GM19193 (cell line): Measurements from ENCODE around the gene TLCD4.

Experiments used
- POLR2A ChIP-seq: IDR thresholded peaks from 4 replicates; pipeline ENCODE4 v1.6.1; 2011; ENCODE audit not compliant: insufficient read depth, insufficient read length; ENCODE audit errors: extremely low read depth

Gene TLCD4

GRCh38 chr1:95089650-95090287 lies 27.4 kb upstream of the TLCD4 start:
- TF ChIP-seq POLR2A = no peak

- no peak for TF ChIP-seq POLR2A
These were observed 23.9 kb upstream of the TLCD4 start for GRCh38 chr1:95093296-95093695.

GRCh38 chr1:95094923-95095322 lies 22.2 kb upstream of the TLCD4 start:
- TF ChIP-seq POLR2A = no peak

- TF ChIP-seq POLR2A = no peak
These were observed 21.3 kb upstream of the TLCD4 start for GRCh38 chr1:95095833-95096217.

- no peak for TF ChIP-seq POLR2A
These were observed 20.8 kb upstream of the TLCD4 start for GRCh38 chr1:95096218-95096841.

GRCh38 chr1:95097426-95097825 lies 19.7 kb upstream of the TLCD4 start:
- TF ChIP-seq POLR2A = no peak

- no peak for TF ChIP-seq POLR2A
These were observed 19.0 kb upstream of the TLCD4 start for GRCh38 chr1:95098196-95098595.

- TF ChIP-seq POLR2A = no peak
These were observed 8.4 kb upstream of the TLCD4 start for GRCh38 chr1:95108792-95109191.

GRCh38 chr1:95111014-95111413 lies 6.1 kb upstream of the TLCD4 start:
- TF ChIP-seq POLR2A = no peak

GRCh38 chr1:95113684-95114083 lies 3.5 kb upstream of the TLCD4 start:
- no peak for TF ChIP-seq POLR2A

GRCh38 chr1:95115708-95116137 lies 1.4 kb upstream of the TLCD4 start:
- TF ChIP-seq POLR2A = no peak

GRCh38 chr1:95116580-95117206 lies 462 bp upstream of the TLCD4 start:
- TF ChIP-seq POLR2A = no peak

GRCh38 chr1:95118067-95118499 lies 928 bp downstream of the TLCD4 start:
- TF ChIP-seq POLR2A = no peak

- TF ChIP-seq POLR2A = no peak
These were observed 1.6 kb downstream of the TLCD4 start for GRCh38 chr1:95118710-95119109.

- TF ChIP-seq POLR2A = no peak
These were observed 2.1 kb downstream of the TLCD4 start for GRCh38 chr1:95119273-95119672.

GRCh38 chr1:95122151-95122697 lies 5.1 kb downstream of the TLCD4 start:
- no peak for TF ChIP-seq POLR2A
